HG02973 (cell line): Measurements from ENCODE around the gene NTRK2.
"Not testable (repeated sequence)": the region's sequence is repeated elsewhere in the genome, so short reads cannot be mapped to it uniquely, and the experiment has no call there.

Experiments
- ATAC-seq: cut with Tn5 transposase; IDR thresholded peaks from one replicate; pipeline ENCODE4 v1.9.1; 2021; ENCODE audit warnings: moderate library complexity; ENCODE audit not compliant: unreplicated experiment

The NTRK2 gene

GRCh38 chr9:85046475-85046874 lies 376.9 kb downstream of the NTRK2 start:
- no peak for ATAC-seq

GRCh38 chr9:85053206-85053786 lies 383.8 kb downstream of the NTRK2 start:
- no peak for ATAC-seq

GRCh38 chr9:85054017-85054416 lies 384.5 kb downstream of the NTRK2 start:
- ATAC-seq: no peak

GRCh38 chr9:85055506-85056202 lies 386.1 kb downstream of the NTRK2 start:
- peak; percentile 51 for ATAC-seq

- peak; percentile 79 for ATAC-seq
These were observed 386.7 kb downstream of the NTRK2 start for GRCh38 chr9:85056203-85056572.

GRCh38 chr9:85061969-85062368 lies 392.4 kb downstream of the NTRK2 start:
- no peak for ATAC-seq

GRCh38 chr9:85062385-85063022 lies 393.0 kb downstream of the NTRK2 start:
- no peak for ATAC-seq

GRCh38 chr9:85064811-85065371 lies 395.4 kb downstream of the NTRK2 start:
- ATAC-seq: no peak

- ATAC-seq: peak; percentile 60
These were observed 398.3 kb downstream of the NTRK2 start for GRCh38 chr9:85067792-85068191.

- not testable (repeated sequence) for ATAC-seq
These were observed 399.9 kb downstream of the NTRK2 start for GRCh38 chr9:85069421-85069820.
